A549 (cell line): ENCODE results near the gene UBIAD1. TPM values are rescaled to one million over a fixed set of nuclear protein-coding genes. Genes with fewer than 3 reads are reported as not detected.

ENCODE experiments used
- ATAC-seq, 2 experiments: fragments of 200-7000 bp in 1 of 2; fragments of >200 bp in 1 of 2; cut with Nextera tagmentation in 1 of 2; cut with Tn5 transposase in 1 of 2; 3 replicates each; pipeline versions ENCODE4 v1.8.0 to v1.9.1; 2018 to 2020; ENCODE audit warnings: mild to moderate bottlenecking in 1 of 2, moderate library complexity in 1 of 2
- CTCF ChIA-PET: fragments of 300-600 bp; sonication (Branson Sonifier 250); formaldehyde crosslinking; extraction: SDS; loops from one replicate; lab custom pipeline; 2021; ENCODE audit warnings: antibody characterized with exemption, inconsistent platforms; lab: Yijun Ruan, JAX
- POLR2A ChIA-PET: fragments of 350-600 bp; formaldehyde crosslinking; extraction: SDS; loops from one replicate; lab custom pipeline; 2021; ENCODE audit warnings: antibody characterized with exemption, inconsistent platforms; lab: Yijun Ruan, JAX
- DNase-seq, 2 experiments: peaks; one replicate each; pipeline versions ENCODE4 v3.0.0 to v3.0.0-alpha.2; 2011 to 2016; ENCODE audit warnings: low read depth in 1 of 2, low spot score in 1 of 2
- FAIRE-seq: peaks from 2 replicates; lab custom pipeline; 2011; peaks lifted over from hg19 to GRCh38; lab: Jason Lieb, UNC
- H3K27ac ChIP-seq, 2 experiments: fragments of >200 bp; sonication (Bioruptor Twin); formaldehyde crosslinking; 3 replicates each; pipeline ENCODE4 v1.5.1; 2016 to 2017
- H3K4me1 ChIP-seq: fragments of >200 bp; sonication (Bioruptor Twin); formaldehyde crosslinking; 3 replicates; pipeline ENCODE4 v1.6.1; 2016
- H3K4me2 ChIP-seq: fragments of >200 bp; sonication (Bioruptor Twin); formaldehyde crosslinking; 3 replicates; pipeline ENCODE4 v1.6.1; 2016
- H3K4me3 ChIP-seq: fragments of >200 bp; sonication (Bioruptor Twin); formaldehyde crosslinking; 3 replicates; pipeline ENCODE4 v1.5.1; 2016
- H3K9me3 ChIP-seq: fragments of >200 bp; sonication (Bioruptor Twin); formaldehyde crosslinking; 3 replicates; pipeline ENCODE4 v1.6.1; 2016
- CBX2 ChIP-seq: fragments of 200-600 bp; sonication (generic); IDR thresholded peaks from 2 replicates; pipeline ENCODE4 v1.6.1; 2016; ENCODE audit warnings: low read depth, mild to moderate bottlenecking, borderline replicate concordance
- CEBPB ChIP-seq, 2 experiments: fragments of >200 bp in 1 of 2; sonication (Bioruptor Twin) in 1 of 2; formaldehyde crosslinking in 1 of 2; IDR thresholded peaks; 2 replicates each; pipeline ENCODE4 v1.6.1; 2012 to 2016
- ELK1 ChIP-seq: fragments of 150-350 bp; IDR thresholded peaks from 2 replicates; pipeline ENCODE4 v1.6.1; 2014; ENCODE audit warnings: low read depth, mild to moderate bottlenecking, low read length
- ESRRA ChIP-seq: fragments of 150-350 bp; IDR thresholded peaks from 2 replicates; pipeline ENCODE4 v1.6.1; 2014; ENCODE audit warnings: mild to moderate bottlenecking, low read length, borderline replicate concordance
- FOSB ChIP-seq: fragments of 250-450 bp; sonication (Bioruptor Pico); IDR thresholded peaks from 2 replicates; pipeline ENCODE4 v1.5.0; 2020; ENCODE audit warnings: mild to moderate bottlenecking, moderate library complexity
- FOSL2 ChIP-seq, 2 experiments: fragments of 450-650 bp in 1 of 2; fragments of >200 bp in 1 of 2; sonication (Bioruptor Twin) in 1 of 2; formaldehyde crosslinking; IDR thresholded peaks; 2 replicates each; pipeline versions ENCODE4 v1.5.0 to v1.6.1; 2016 to 2020; ENCODE audit warnings: mild to moderate bottlenecking in 1 of 2, moderate library complexity in 1 of 2
- FOXS1 ChIP-seq: fragments of 250-450 bp; sonication (Bioruptor Pico); IDR thresholded peaks from 2 replicates; pipeline ENCODE4 v1.5.0; 2020; ENCODE audit warnings: mild to moderate bottlenecking, moderate library complexity
- GATA3 ChIP-seq: IDR thresholded peaks from 2 replicates; pipeline ENCODE4 v1.6.1; 2012; ENCODE audit warnings: borderline replicate concordance
- HDAC2 ChIP-seq: fragments of 200-600 bp; sonication (generic); IDR thresholded peaks from 2 replicates; pipeline ENCODE4 v1.6.1; 2016
- HES2 ChIP-seq: fragments of >200 bp; sonication (Bioruptor Twin); formaldehyde crosslinking; IDR thresholded peaks from 2 replicates; pipeline ENCODE4 v1.6.1; 2016
- HEYL ChIP-seq: fragments of 250-450 bp; sonication (Bioruptor Pico); IDR thresholded peaks from 2 replicates; pipeline ENCODE4 v1.8.0; 2021; ENCODE audit warnings: mild to moderate bottlenecking, moderate library complexity
- HOXB5 ChIP-seq: fragments of 250-450 bp; sonication (Bioruptor Pico); IDR thresholded peaks from 2 replicates; pipeline ENCODE4 v1.5.0; 2020; ENCODE audit warnings: mild to moderate bottlenecking, moderate library complexity
- JUN ChIP-seq, 2 experiments: fragments of >200 bp; sonication (Bioruptor Twin); formaldehyde crosslinking; IDR thresholded peaks; 2 replicates in 1 of 2; 3 replicates in 1 of 2; pipeline ENCODE4 v1.6.1; 2016 to 2017
- KDM1A ChIP-seq: fragments of 200-600 bp; sonication (generic); IDR thresholded peaks from 2 replicates; pipeline ENCODE4 v1.6.1; 2016; ENCODE audit warnings: low read depth, mild to moderate bottlenecking
- KDM5A ChIP-seq: fragments of 200-600 bp; sonication (generic); IDR thresholded peaks from 2 replicates; pipeline ENCODE4 v1.6.1; 2016; ENCODE audit warnings: antibody characterized with exemption, mild to moderate bottlenecking
- MAFK ChIP-seq: fragments of 450-650 bp; IDR thresholded peaks from 2 replicates; pipeline ENCODE4 v1.6.1; 2014; ENCODE audit not compliant: partially characterized antibody
- MYC ChIP-seq: IDR thresholded peaks from 2 replicates; pipeline ENCODE4 v1.6.1; 2012; ENCODE audit warnings: mild to moderate bottlenecking, inconsistent platforms, low read length, improper control_type of control experiment, borderline replicate concordance
- NPAS2 ChIP-seq: fragments of 250-450 bp; sonication (Bioruptor Pico); IDR thresholded peaks from 2 replicates; pipeline ENCODE4 v1.8.0; 2022; ENCODE audit warnings: mild to moderate bottlenecking, moderate library complexity, borderline replicate concordance
- NR3C1 ChIP-seq: fragments of >200 bp; sonication (Bioruptor Twin); formaldehyde crosslinking; IDR thresholded peaks from 3 replicates; pipeline ENCODE4 v1.6.1; 2017
- POLR2AphosphoS2 ChIP-seq: conservative IDR thresholded peaks from 2 replicates; pipeline ENCODE4 v1.6.1; 2012; ENCODE audit warnings: low read length, improper control_type of control experiment, inconsistent platforms
- RARB ChIP-seq: fragments of 250-450 bp; sonication (Bioruptor Pico); IDR thresholded peaks from 2 replicates; pipeline ENCODE4 v1.8.0; 2021; ENCODE audit warnings: mild to moderate bottlenecking, moderate library complexity
- RCOR1 ChIP-seq: fragments of 150-350 bp; IDR thresholded peaks from 2 replicates; pipeline ENCODE4 v1.6.1; 2014; ENCODE audit warnings: antibody characterized with exemption, low read length, low read depth
- SMC3 ChIP-seq: fragments of >200 bp; sonication (Bioruptor Twin); formaldehyde crosslinking; IDR thresholded peaks from 3 replicates; pipeline ENCODE4 v1.6.1; 2018; ENCODE audit warnings: inconsistent platforms
- TFCP2L1 ChIP-seq: fragments of 250-450 bp; sonication (Bioruptor Pico); IDR thresholded peaks from 2 replicates; pipeline ENCODE4 v1.5.0; 2021; ENCODE audit warnings: mild to moderate bottlenecking
- TP53 ChIP-seq: fragments of 250-450 bp; sonication (Bioruptor Pico); IDR thresholded peaks from 2 replicates; pipeline ENCODE4 v1.5.0; 2021; ENCODE audit warnings: mild to moderate bottlenecking, moderate library complexity
- WGBS: methylation state at CpG from one replicate; pipeline ENCODE4 v1.1.6; 2017; ENCODE audit errors: missing lambda C conversion rate; 5-methylcytosine and 5-hydroxymethylcytosine counted together
- polyA plus RNA-seq, 4 experiments: library from polyadenylated mRNA; depleted of rRNA in 3 of 4; stranded (reverse); fragments of >200 nt; fragmentation: RNase III in 1 of 4; extraction: RNeasy Plus Mini Kit Qiagen cat#74134 plus additional on column Dnase treatment in 1 of 4; gene quantifications; 2 replicates in 3 of 4; 3 replicates in 1 of 4; pipeline ENCODE4 v1.2.3, GENCODE V29; 2011 to 2017
- TF ChIP-seq, protein P1 (sequence below): fragments of >200 bp; sonication (Bioruptor Twin); formaldehyde crosslinking; IDR thresholded peaks from 3 replicates; pipeline ENCODE4 v1.6.1; 2016
- TF ChIP-seq, protein P2 (sequence below): IDR thresholded peaks from 2 replicates; pipeline ENCODE4 v1.6.1; 2012
- TF ChIP-seq, protein P3 (sequence below): IDR thresholded peaks from 2 replicates; pipeline ENCODE4 v1.6.1; 2012; ENCODE audit warnings: low read depth, borderline replicate concordance
- TF ChIP-seq, protein P4 (sequence below): fragments of 450-650 bp; IDR thresholded peaks from 2 replicates; pipeline ENCODE4 v1.6.1; 2014; ENCODE audit warnings: antibody characterized with exemption

The UBIAD1 gene
- polyA plus RNA-seq, 2 of the 4 experiments (the other 2 are of a cell fraction): 9.9 to 14.9 TPM

DNA sequence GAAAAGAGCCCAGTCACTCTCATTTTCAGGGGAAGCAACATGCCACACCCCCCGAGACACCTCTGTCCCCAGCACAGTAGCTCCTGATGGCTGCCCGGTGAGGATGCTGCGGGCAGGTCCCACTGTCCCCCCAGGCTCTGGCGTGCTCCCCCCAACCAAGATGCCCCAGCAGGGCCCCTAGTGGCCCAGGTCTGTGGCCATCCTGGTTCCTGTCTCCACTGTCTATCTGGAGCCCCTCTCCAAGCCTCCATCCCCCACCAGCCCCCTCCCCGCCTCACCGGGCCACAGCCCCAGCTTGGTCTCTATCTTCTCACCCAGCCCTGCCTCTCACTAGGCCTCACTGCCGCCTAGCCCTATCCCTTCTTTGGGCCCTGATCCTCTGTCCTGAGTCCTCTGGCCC is 61.8 kb downstream of the UBIAD1 start:
- no peak overlapping the region for H3K4me3 ChIP-seq
- TF ChIP-seq CBX2 (no peak), HES2 (no peak), TFCP2L1 (no peak), POLR2AphosphoS2 (no peak), ESRRA (no peak), NR3C1 (no peak), HOXB5 (CRISPR knock-in tag) (no peak), ELK1 (no peak), HEYL (CRISPR knock-in tag) (no peak), RCOR1 (no peak), RARB (no peak), FOXS1 (CRISPR knock-in tag) (no peak), MAFK (no peak), TP53 (no peak), NPAS2 (no peak)
- TF ChIP-seq, protein P1, sequence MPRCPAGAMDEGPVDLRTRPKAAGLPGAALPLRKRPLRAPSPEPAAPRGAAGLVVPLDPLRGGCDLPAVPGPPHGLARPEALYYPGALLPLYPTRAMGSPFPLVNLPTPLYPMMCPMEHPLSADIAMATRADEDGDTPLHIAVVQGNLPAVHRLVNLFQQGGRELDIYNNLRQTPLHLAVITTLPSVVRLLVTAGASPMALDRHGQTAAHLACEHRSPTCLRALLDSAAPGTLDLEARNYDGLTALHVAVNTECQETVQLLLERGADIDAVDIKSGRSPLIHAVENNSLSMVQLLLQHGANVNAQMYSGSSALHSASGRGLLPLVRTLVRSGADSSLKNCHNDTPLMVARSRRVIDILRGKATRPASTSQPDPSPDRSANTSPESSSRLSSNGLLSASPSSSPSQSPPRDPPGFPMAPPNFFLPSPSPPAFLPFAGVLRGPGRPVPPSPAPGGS: no peak
- TF ChIP-seq, protein P2, sequence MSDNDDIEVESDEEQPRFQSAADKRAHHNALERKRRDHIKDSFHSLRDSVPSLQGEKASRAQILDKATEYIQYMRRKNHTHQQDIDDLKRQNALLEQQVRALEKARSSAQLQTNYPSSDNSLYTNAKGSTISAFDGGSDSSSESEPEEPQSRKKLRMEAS: no peak
- TF ChIP-seq, all 56 proteins: peak for 0
- 80% methylated on average over 1 of the region's 7 CpGs for WGBS
- ATAC-seq (no peak), DNase-seq (no peak), FAIRE-seq (no peak)
- Histone ChIP-seq H3K4me1 (no peaks in the 10 kb centered on the region), H3K4me2 (no peak overlapping the region), H3K27ac (no peak overlapping the region), H3K9me3 (no peaks in the 10 kb centered on the region)
- POLR2A ChIA-PET: no interaction called here
- CTCF ChIA-PET: interaction anchor here (1.1 to 4.0 kb wide), 4 partner anchors 10 to 308 kb away, joined by 3 to 22 read pairs (median 4); partner anchors contain the start of gene DISP3

DNA sequence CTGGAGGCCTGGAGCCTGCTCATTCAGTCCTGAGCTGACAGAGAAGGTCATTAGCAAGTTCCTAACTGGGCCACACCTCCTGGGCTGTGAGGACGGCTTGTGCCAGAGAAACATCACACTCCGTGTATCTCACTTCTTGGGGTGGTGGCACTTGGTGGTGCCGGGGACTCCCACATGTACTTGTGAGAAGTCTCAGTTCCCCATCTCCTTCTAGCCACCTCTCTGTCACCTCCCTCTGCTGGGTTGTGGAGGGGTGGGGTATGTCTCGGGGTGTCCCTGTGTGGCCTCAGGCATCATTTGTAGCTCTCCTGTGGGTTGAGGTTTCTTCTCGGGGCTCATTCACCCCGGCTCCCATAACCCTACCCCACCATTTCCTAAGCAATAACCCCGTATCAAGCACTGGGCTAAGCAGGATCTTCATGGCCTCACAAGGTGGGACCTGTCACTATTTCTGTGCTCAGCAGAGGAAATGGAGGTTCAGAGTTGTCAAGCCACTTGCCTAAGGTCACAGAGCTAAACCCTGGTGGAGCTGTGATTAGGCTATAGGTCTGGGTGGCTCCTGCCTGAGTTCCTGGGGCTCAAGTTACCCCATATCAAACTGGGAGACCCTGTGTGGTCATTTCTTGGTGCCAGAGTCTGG is 62.5 kb downstream of the UBIAD1 start:
- Histone ChIP-seq H3K4me2 (no peak overlapping the region), H3K27ac (no peak overlapping the region), H3K9me3 (no peaks in the 10 kb centered on the region), H3K4me3 (no peak overlapping the region), H3K4me1 (no peaks in the 10 kb centered on the region)
- WGBS: 76% methylated on average over 6 of the region's 7 CpGs
- POLR2A ChIA-PET: no interaction called here
- DNase-seq: no peak
- TF ChIP-seq, protein P2: no peak
- TF ChIP-seq, protein P3, sequence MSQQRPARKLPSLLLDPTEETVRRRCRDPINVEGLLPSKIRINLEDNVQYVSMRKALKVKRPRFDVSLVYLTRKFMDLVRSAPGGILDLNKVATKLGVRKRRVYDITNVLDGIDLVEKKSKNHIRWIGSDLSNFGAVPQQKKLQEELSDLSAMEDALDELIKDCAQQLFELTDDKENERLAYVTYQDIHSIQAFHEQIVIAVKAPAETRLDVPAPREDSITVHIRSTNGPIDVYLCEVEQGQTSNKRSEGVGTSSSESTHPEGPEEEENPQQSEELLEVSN: no peak
- TF ChIP-seq, protein P4, sequence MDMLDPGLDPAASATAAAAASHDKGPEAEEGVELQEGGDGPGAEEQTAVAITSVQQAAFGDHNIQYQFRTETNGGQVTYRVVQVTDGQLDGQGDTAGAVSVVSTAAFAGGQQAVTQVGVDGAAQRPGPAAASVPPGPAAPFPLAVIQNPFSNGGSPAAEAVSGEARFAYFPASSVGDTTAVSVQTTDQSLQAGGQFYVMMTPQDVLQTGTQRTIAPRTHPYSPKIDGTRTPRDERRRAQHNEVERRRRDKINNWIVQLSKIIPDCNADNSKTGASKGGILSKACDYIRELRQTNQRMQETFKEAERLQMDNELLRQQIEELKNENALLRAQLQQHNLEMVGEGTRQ: no peak
- TF ChIP-seq MYC (no peak), ESRRA (no peak), HDAC2 (no peak), HOXB5 (CRISPR knock-in tag) (no peak), GATA3 (no peak), KDM1A (no peak), KDM5A (no peak), SMC3 (no peak), HES2 (no peak), JUN (IDR thresholded peaks at IDR 0.05) (no peak), FOSL2 (IDR thresholded peaks at IDR 0.05) (no peak), FOSL2 (CRISPR knock-in tag; IDR thresholded peaks at IDR 0.05) (no peak), FOXS1 (CRISPR knock-in tag) (no peak), FOSB (CRISPR knock-in tag) (no peak), RARB (no peak), CEBPB (IDR thresholded peaks at IDR 0.05) (no peak), ELK1 (no peak)
- TF ChIP-seq, protein P1: no peak
- ATAC-seq: no peak
- CTCF ChIA-PET: interaction anchor here (0.7 to 4.0 kb wide), 7 partner anchors 9 to 310 kb away, joined by 3 to 22 read pairs (median 3); partner anchors contain the start of gene DISP3
- FAIRE-seq: no peak
